CD4-positive, alpha-beta T cell treated with Interleukin-15 for 4 hours (primary cell): Measurements from ENCODE around the gene MRO.
"Not testable (repeated sequence)": the region's sequence is repeated elsewhere in the genome, so short reads cannot be mapped to it uniquely, and the experiment has no call there.

Experiments used
- DNase-seq: peaks from one replicate; pipeline ENCODE4 v3.0.0-alpha.2; 2020; ENCODE audit warnings: low spot score

Gene MRO

DNA sequence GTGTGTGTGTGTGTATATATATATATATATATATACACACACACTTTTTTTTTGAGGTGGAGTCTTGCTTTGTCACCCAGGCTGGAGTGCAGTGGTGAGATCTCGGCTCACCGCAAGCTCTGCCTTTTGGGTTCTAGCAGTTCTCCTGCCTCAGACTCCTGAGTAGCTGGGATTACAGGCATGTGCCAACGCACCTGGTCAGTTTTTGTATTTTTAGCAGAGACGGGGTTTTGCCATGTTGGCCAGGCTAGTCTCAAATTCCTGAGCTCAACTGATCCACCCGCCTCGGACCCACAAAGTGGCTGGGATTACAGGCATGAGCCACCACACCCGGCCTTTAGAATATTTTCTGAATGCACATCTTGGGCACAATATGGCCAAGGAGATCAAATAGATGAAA, 13.7 kb upstream of the MRO start:
- not testable (repeated sequence) for DNase-seq

DNA sequence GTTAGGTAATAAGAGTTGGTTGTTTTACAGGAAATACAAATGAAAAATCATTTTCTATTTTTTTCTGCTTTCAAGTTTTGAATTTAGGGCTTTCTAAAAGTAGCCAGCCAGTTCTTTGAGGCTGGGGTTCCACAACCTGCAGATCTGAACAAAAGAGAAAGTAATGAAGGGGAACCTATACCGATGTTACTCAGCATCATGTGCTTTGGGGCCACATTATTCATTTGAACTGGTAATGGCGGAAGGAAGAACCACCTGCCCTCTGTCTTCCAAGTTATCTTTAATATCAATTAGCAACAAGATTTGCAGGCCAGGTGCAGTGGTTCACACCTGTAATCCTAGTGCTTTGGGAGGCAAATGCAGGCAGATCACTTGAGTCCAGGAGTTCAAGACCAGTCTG, 12.9 kb upstream of the MRO start:
- no peak for DNase-seq

DNA sequence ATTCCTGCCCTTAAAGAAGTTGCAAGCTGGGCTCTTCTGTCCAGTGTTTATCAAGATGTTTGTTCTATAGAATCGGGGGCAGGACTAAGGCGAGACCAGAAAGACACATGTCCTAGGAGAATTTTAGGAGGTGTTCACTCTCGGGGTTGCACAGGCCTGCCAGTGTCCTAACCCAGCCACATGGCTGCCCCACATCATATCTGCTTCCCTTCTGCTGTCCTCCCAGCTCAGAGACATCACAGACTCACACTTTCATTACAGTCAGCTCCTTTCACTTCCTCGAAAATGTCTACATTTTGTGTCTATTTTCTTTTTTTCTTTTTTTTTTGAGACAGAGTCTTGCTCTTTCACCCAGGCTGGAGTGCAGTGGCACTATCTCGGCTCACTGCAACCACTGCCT, 10.7 kb upstream of the MRO start:
- DNase-seq = no peak

DNA sequence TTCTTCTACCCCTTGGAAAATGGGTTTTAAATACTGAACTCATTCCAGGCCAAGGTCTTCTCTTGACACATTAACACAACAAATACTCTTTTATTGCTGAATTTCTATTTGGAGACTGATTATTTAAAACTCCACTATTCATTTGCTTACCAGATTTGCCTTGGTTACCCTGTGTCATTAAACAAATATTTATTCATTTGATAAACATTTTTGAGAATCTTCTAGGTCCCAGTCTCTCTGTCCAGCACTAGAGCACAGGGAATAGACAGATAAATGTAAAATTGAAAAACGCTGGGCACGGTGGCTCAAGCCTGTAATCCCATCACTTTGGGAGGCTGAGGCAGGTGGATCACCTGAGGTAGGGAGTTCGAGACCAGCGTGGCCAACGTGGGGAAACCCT, 9.8 kb upstream of the MRO start:
- no peak for DNase-seq

DNA sequence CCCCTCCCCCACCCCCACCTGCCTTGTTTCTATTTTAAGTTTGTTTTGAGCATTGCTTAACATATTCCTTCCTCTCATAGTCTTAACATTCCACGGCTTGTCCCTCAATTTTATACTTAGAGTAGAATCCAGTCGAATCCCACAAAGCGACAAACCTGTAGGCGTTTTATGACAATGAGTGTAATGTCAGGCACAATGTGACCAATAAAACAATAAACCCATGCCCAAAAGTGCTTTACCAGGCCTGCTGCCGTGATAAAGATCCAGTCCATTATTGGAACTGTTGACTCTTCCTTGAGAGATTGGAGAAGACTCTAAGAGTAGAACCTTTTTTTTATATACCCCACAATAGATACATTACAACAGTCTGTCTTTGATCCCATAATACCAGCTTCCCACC, 6.2 kb upstream of the MRO start:
- no peak for DNase-seq

DNA sequence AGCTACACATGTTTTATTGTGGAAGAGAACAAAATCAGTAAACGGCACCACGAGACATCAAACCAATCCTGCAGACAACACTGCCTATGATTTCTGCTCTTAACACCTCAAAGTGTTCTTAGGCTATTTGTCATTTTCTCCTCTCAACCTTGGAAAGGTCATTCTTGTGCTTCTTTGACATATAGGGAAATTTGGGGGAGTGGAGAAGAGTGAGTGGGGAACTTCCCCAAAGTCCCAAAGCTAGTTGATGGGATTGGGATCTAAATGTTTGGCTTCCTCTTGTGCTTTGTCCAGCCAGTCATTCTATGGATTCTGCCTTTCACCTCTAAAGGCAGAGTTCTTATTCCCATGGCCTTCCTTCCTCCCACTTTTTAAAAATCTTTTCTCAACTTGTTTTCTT, 5.8 kb upstream of the MRO start:
- no peak for DNase-seq

DNA sequence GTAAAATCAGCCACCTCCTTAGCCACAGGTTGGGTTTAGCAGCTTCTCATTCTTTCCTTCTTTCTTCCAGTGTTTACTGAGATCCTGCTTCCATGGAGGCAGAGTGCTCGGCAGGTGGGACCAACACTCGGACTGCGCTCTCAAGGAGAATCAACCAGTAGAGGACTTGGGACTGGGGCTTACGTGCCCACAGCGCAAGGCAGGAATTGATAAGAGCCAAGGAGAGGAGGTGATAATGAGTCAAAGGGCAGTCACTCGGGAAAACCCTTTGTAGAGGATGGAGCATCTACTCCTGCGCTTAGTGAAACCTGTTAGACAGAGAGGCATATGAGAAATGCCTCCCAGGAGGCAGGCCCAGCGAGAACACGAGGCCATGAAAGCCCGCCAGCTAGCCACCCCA, 2.9 kb upstream of the MRO start:
- DNase-seq = no peak

DNA sequence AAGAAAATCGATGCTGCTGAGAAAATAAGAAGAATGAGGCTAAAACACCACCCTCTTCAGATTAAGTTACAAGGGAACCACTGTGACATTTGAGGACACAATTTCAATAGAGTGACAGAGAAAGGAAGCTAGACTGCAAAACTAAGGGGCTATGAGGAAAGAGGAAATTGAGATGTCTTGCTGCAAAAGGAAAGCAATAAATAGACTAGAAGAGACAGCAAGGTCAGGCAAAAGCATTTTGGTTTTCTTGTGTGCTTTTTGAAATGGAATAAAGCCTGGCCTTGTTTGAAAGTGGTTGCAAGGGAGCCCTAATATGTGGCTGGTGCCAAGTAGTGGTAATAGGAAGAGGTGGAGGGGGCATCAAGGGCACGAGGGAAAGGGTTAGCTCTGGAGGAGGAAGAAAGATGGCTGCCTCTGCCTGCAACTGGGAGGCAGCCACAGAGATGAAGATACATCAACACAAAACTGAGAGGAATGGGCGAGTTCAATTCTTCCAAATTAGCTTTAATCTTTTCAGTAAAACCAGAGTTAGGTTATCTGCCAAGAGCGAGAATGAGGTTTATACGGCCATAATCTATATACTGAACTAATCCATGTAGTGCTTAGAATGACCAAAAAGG, 1.2 kb upstream of the MRO start:
- DNase-seq = no peak

DNA sequence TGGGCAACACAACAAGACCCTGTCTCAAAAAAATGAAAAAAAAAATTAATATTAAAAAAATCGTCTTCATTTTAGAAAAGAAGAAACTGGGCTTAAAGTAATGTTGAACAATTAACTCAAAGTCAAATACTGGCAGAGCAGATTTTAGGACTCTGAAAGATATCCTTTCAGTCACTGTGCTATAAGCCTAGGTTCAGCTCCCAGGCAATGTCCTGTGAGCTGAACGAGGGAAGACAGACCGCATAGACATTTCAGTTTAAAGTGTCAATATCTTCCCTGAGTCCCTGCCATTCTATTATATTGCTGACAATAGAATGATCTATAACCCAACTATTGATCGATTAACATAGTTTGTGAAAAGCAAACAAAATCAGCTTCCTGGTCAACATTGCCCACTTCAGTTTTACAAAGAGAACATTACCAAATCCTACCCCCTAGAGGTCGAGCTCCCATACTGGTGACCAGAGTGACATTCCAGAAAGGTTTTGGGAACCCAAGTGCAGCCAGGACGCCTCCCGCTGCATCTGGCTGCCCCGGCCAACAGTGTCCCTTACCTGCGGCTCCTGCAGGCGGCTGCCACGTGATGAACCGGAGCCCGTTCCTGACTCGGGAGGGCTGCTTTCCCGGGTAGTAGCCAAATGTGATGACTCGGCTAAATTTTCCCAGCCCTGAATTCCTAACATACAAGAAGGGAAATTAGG, 639 bp downstream of the MRO start:
- DNase-seq = no peak

DNA sequence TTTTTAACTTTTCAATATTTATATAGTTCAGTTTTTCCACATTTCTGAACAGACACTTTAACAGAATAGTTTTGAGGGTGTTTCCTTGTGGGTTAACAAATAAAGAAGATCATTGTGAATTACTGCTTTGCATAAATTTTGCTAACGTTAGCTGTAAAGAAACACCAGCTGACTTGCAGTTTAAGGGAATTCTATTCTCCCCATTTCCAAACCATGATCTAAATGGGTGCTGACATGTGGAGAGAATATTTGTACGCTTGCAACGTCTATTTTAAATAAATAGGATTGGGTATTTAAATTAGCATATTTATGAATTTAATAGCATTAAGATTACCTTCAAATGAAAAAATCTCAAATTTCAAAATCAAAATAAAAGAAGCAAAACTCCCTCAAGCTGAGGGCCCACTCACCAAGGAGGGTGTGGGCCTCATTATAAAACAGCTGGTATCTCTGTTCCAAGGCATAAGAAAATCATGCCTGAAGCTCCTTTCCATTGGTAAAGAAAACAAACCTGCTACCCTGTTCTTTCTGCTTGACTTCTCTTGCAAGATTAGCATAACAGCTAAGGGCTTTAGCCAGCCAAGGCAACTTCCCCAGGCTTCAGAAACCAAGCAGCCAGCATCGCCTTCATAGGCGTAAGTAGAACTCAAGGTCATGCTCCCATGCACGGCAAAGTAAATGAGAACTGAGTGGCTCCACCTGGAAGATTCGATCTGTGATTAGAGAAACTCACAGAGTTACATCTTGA, 3.2 kb downstream of the MRO start:
- no peak for DNase-seq

DNA sequence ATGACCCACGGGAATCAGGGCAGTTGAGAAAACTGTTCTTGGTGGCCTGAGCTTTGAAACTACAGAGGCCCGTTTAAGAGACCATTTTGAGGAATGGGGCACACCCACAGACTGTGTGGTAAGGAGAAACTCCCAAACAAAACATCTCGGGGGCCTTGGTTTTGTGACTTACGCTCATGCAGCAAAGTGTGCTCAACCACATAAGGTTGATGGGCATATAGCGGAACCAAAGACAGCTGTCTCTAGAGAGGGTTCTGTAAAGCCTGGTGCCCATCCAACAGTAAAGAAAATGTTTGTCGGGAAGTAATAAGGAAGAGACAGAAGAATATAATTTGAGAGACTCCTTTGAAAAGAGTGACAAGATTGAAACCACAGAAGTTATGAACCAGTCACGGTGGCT, 5.4 kb downstream of the MRO start:
- DNase-seq = no peak

DNA sequence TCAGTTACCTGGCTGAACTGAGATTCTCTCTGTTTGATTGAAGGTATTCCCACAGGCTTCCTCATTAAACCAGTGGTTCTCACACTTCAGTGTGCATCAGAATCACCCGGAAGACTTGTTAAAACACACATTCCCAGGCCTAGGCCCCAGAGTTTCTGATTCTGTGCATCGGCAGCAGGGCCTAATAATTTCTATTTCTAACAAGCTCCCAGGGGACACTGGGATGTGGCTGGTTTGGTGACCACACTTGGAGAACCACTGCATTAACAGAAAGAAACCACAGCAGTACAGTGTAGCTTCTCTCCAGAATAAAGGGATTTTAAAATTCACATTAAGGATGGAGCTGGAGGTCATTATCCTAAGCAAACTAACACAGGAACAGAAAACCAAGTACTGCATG, 6.5 kb downstream of the MRO start:
- no peak for DNase-seq

DNA sequence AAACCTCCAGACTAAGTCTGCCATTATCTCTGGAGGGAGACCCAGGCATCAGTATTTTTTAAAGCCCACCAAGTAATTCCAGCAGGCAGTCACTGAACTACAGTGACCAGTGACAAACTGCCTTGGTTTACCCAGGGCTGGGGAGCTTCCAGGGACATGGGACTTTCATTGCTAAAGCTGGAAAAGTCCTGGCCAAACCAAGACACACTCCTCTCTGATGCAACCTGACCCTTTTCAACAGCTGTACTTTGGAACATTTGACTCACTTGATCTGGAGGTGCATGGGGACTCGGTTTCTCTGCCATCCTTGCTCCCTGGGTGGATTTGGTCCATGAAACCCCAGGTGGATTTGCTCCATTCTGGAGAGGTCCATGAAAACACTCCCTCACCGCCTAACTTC, 7.0 kb downstream of the MRO start:
- no peak for DNase-seq

DNA sequence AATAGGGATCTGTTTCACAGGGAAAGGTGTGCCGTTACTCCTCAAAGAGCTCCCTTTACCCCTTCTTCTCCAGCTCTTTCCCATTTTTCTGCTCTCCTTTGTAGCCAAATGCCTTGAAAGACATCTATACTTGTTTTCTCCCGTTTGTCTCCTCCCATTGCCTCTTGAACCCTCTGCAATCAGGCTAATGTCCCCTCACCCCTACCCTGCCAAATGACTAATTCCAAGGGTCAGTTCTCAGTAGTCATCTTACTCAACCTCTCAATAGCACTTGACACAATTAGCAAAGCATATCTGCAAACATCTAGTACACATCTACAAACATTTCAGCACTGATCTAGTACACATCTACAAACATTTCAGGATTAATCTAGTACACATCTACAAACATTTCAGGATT, 12.6 kb downstream of the MRO start:
- no peak for DNase-seq

DNA sequence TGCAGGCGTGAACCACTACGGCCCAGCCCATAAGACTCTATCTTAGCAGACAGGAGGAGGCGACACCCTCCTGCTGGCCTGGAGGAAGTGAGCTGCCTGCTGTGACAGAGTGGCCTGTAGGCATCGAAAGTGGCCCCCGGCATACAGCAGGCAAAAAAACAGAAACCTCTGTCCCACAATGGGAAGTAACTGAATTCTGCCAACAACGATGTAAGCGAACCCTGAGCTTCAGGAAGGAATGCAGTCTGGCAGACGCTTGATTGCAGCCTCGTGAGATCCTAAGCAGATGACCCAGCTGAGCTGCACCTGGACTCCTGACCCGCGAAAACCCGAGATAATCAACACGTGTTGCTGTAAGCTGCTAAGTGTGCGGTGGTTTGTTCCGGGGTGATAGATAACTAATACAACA, 13.6 kb downstream of the MRO start:
- no peak for DNase-seq

DNA sequence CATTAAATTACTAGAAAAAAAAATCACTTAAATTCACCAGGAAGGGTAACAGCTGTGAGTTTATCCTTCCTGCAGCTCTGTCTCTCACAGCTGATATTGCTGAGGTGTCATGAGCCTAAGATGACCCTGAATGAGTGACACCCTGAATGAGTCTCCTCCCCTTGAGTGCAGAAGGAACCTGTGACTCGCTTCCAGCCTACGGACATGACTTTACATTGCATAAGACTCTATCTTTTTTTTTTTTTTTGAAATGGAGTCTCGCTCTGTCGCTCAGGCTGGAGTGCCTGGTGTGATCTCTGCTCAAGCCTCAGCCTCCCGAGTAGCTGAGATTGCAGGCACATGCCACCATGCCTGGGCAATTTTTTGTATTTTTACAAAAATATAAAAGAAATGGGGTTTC, 14.1 kb downstream of the MRO start:
- no peak for DNase-seq

DNA sequence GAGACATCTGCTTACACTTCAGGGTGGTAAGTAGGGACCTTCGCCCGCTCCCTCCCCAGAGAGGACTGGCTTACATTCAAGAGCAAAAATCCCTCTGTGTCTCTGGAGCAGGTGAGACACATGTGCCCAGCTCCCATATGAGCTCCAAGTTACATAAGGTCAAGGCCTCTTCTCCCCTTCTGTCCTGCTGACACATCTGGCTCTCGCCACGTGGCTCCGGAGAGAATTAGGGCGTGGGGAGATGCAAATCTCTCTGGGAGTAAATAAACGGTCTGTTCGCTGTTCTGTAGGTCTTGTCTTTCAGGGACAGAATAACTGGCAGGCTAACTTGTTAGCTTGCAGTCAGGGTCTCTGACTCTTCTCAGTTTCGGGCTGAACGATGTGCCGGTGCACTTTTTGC, 16.2 kb downstream of the MRO start:
- no peak for DNase-seq

DNA sequence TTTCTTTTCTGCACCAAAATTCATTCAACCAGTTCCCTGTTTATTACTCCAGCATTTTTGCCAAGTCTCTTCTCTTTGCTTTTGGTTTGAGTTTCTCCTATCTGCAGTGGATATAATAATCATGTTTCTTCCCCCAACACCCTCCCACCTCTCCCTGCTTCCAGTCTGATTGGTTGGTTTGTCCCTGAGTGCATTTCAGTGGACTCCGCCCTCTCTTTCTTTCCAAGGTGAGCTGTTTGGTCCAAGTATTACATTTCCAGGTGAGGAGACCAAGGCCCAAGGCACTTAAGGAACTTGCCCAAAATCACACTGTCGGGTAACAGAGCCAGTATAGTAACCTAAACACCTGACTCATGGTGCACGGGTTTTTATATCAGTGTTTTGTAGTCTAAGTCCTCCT, 17.7 kb downstream of the MRO start:
- DNase-seq = no peak

DNA sequence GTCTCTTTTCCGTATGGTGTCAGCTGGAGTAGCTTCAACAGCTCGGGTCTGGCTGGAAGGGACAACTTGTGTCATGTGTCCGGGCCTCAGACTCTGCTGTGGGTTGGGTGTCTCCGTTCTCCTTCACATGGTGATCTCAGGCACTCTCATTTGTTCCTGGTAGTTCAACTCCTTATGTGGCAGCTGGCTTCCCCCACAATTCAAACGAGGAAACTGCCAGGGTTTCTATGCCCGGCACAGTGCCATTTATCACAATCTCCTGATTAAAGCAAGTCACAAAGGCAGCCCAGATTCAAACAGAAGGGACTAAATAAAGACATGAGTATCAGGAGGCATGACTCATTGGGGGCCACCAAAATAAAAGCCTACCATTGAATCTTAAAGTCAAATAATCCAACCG, 22.7 kb downstream of the MRO start:
- no peak for DNase-seq

DNA sequence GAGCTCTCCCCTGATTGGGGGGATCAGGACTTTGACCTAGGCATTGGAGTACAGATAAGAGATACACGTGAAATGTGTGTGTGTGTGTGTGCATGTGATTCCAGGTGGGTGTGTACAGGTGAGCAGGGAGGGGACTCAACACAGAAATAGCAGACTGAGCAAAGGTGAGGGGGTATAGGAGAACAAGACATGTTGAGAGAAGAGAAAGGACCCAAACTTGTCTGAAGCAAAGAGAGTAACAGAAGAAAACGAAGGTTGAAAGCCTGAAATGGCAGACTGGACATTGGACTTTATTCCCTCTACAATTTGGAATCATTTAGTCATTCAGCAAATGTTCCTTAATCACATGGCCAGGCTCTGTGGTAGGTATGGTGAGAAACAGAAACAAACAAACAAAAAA, 23.3 kb downstream of the MRO start:
- no peak for DNase-seq

DNA sequence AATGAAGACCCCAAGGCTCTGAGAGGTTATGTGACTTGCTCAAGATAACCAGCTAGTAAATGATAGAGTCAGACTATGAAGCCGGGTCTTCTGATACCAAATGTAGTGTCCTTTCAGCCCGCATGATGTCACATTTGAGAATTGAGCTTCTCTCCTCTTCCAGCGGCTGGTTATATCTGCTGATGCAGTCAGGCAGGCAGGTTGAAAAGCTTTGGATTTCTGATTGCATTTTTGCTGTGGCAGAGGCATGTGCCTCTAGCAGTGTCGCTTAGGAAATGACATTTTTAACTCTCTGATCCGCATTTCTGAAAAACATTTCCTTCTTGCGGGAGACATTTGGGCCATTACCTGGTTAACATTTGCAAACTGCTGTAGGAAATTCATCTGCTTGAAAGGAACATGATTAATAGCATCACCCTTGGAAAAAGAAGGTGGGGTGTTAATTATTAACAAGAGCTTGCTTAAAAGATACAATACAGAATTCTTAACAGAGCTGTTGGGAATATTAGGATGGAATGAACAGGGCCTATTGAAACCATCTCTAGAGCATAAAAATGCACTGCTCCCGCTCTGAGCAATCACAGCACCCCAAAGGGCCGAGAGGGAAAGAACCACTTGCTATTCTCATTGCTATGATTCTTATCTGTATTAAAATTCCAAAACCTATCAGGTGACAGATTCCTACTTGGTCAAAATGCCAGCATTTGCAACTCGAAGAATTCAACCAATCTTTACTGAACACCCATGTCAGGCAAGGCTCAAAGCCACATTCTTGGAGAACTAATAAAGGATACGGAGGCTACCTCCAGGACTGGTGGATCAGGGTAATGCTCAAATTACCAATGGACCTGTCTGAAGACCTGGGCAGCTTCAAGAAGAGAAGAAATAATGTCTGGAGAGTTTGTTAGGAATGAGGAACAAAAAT, 25.9 kb downstream of the MRO start:
- no peak for DNase-seq

DNA sequence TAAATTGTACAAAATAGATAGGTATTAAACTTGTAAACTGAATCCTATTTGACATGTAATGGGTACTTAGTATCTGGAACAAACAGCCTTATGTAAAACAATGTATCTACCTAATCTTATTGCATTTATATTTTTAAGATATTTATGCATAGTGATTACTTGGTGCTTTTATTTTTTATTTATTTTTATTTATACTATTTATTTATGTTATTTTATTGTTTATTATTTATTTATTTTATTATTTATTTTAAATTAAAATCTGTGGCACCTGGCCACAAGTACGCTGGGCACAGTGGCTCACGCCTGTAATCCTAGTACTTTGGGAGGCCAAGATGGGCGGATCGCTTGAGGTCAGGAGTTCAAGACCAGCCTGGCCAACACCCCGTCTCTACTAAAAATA, 26.9 kb downstream of the MRO start:
- no peak for DNase-seq
